Occipital lobe (tissue), 2 donors: ENCODE measurements around the gene VENTX. TPM values are rescaled to one million over a fixed set of nuclear protein-coding genes. Genes with fewer than 3 reads are reported as not detected.
A peak's percentile ranks its signal among the peaks of the same experiment; 100 is the strongest.
"Not testable (repeated sequence)": the region's sequence is repeated elsewhere in the genome, so short reads cannot be mapped to it uniquely, and the experiment has no call there.

Experiments used
- DNase-seq: peaks from one replicate; lab custom pipeline; 2025; lab: John Stamatoyannopoulos, UW
- total RNA-seq: library from RNA; depleted of rRNA; stranded (reverse); fragments of >200 nt; gene quantifications from one replicate; pipeline ENCODE4 v1.2.3, GENCODE V29; 2014

Gene VENTX
- total RNA-seq, 1 donor from 2014 or later, result not detected

DNA sequence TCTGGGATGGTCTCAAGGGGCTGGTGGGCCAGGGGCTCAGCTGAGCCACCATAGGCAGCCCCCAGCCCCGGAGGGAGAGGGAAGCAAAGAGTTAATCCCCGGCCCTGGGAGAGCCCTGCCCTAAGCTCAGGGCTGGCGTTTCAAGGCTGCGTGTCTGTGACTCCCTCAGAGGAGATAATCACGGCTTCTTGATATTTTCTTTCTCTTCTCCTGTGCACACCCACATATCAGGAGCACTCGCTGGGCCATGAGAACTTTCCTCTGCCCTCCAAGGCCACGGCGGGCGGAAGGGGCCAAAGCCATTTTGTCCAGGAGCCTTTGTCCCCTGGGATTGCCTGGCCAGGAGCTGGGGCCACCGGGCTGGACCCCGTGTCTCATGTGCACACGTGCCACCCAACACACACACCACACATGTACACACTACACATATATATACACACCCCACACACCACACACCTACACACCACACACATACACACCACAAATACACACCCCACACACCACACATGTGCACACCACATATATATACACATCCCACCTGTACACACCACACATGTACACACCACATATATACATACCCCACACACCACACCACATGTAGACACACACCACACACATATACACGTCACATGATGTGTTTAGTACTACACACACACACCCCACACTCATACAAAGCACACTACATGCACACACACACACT, 16.9 kb downstream of the VENTX start:
- no peak for DNase-seq

DNA sequence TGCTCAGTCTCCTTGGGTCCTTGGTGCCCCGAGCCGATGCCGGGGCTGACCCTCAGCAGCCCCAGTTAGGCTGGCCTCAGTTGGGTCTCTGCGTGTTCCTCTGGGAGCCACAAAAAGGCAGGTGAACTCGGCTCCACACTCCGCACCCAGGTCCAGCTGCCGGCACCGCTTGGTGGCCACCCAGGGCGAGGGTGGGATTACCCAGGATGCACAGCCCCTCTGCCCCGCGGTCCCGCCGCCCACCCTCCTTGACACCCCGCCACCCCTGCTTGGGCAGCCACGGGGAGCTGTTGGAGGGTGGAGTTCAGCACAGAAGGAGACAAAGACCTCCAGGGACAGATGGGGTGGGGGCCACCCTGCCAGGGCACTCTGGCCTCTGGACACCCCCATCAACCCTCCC, 17.7 kb downstream of the VENTX start:
- DNase-seq, result no peak

DNA sequence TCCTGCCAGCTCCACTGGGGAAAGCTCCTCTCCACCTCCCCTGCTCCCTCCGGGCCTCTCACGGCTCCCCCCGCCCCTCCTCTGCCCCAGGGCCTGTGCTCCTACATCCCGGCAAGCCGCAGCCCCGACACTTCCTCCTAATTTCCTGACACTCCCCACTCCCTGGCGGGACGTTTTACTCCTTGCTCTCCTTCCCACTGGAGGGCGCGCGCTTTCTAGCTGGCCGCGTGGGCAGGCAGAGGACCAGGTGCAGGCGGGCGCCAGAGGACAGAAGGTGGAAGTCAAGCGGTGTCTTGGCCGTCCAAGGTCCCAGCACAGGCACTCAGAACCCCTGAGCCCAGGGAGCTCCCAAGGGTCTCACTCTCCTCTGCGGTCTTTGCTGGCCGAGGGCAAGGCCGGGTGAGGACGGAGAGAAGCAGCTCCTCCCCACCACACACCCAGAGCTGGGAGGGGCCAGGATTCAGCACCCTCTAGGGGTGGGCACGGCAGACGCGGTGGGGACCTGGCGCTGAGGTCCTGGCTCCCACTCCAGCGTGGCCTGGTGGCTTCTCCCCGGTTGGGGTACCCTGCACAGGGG, 19.9 kb downstream of the VENTX start:
- no peak for DNase-seq

DNA sequence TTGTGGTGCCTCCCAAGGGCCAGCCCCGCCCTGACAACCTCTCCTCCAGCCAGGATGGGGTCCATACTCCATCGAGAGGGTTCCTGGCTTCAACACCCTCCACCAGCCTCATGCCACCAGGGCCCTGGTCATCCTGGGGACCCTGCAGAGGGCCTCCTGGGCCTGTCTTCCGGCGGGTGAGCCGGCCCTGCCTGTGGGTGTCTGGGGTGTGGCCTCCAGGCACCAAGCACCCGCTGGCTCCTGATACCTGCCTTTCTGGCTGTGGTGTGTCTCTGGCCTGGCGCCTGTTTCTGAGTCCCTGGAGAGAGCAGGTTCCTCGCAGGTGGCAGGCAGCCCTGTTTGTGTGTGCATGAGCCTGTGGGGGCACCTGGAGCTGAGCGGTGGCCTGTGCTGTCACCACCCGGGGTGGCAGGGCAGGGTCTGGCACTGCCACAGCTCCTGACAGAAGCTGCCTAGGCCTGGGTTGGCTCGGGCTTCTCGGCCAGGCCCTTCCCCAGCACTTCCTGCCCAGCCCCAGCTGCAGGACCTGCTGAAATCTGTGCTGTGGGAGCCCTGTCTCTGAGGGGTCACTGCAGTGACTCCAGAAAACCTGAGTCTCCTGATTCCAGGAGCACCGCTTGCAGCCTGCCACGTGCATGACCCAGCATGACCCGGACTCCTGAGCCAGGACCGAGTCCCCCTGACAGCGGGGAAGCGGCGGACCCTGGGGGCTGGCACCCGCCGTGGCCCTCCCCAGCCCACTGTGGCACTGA, 20.6 kb downstream of the VENTX start:
- DNase-seq, result no peak

DNA sequence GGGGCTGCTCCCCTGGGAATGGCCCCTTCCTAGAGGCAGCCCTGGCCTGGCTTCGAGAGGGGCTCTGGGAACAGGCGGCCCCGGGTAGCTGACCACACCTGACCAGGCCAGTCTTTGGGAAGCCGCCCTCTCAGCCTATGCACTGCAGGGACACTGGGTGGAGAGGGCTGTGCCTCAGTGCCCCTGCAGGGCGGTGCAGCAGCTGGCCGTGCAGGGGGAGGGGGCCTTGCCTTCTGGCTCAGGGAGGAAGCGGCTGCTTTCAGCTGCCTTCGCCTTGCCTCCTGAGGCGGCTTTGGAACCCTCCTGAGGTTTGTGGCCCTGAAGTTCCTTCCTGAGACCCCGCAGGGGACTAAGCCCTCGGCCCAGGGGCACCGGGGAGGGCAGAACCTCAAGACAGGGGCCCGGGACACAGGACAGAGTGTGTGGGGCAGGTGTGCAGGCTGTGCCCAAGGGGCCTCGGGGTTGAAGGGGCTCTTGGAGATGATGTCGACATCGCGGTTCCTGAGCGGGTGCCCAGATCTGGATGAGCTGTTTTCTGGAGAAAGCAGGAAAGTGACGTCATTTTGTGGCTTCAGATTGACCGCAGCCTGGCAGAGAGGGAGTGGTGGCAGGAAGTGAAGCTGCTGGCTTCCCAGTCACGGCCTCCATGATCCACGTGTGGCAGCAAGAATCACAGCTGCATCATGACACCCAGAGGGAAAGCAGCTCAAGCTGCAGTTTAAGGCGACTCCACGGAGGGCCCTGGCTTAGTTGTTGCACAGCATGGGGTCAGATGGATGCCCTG, 21.4 kb downstream of the VENTX start:
- peak; percentile 35 for DNase-seq

DNA sequence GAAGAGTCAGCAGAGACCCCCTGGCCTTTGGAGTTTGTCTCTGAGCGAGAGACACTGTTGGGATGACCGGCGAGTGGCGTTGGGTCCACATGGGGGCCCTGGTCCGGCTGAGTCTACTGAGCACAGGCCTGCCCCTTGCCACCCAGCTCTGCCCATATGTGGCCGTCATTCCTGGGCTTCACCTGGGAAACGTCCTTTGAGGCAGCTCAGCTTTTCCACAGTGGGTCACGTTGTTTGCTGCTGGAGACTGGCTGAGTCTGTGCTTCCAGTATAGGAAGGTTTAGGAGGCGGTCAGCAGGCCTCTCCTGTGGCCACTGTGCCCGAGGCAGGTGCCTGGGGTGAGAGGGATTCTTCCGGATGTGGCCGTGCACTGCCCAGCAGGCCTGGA, 21.9 kb downstream of the VENTX start:
- no peak for DNase-seq

DNA sequence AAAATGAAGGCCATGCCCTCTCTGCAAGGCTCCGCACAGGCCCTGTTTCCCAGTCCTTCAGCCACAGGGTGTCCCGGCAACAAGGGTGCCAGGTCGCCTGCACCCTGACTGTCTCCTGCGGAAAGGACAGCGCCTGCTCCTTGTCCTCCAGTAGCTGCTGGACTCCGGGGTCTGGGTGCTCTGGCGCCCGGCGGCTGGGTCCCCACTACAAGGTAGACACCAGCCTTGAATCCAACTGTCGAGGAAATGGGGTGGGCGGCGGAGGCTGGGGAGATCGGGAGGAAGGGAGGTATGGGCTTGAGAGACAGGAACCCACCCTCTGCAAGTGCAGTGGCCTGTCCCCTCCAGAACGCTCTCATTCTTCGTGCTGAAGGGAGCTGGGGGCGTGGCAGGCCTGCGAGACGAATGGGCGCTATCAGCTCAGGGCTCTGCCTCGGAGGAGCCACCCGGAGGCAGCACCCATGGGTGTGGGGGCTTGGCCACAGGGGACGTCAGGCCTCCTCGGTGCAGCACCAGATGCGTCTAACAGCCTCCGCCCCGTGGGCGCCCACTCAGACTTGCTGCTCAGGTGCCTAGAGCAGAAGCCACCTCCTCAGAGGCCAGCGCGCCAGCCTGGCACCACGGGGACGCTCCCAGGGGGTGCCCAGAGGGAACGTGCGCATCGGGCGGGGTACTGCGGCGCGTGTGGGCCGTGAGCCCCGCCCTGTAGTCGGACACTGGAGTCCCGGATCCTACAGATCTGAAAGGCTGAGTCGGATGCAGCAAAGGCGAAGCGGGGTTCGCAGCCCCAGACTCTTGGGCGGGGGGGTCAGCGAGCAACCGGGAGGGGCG, 23.5 kb downstream of the VENTX start:
- peak; percentile 24 for DNase-seq

DNA sequence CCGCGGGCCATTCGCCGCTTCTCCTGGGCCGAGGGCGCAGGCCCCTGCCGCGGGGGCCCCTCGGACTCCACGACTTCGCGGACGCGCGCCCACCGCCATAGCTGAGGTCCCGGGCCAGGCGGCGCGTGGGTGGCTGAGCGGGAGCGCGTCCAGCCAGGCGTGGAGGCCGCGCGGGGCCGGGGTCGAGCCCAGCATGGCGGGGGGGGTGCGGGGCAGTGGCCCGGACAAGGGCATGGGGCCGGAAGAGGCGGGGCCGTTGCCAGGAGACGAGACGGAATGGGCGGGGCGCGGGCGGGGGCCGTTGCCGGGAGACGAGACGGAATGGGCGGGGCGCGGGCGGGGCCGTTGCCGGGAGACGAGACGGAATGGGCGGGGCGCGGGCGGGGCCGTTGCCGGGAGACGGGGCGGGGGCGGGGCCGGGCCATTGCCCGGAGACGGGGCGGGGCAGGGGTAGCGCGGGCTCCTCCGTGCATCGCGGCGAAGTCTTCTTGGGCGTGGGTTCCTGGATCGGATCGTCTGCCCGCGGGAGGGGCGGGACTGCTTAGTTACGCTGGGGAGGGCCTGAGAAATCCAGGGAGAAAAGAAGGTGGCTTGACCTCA, 24.2 kb downstream of the VENTX start:
- DNase-seq, result peak; percentile 67

DNA sequence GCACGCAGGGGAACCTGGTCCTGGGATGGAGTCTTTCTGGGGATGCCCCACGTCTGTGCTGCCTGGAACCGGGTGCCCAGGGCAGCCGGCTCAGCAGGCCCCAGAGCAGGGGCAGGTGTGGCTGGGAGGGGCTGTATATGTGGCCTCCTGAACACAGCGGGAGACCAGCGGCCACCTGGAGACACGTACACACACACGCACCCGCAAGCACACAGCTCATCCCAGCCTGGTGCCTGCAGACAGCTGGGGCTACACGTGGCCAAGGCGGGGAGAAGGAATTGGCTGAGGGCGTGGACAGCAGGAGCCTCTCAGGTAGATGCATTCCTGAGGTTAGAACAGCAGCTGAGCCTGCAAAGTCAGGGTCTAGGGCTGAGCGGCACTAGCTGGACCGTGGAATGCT, 25.0 kb downstream of the VENTX start:
- DNase-seq, result no peak

DNA sequence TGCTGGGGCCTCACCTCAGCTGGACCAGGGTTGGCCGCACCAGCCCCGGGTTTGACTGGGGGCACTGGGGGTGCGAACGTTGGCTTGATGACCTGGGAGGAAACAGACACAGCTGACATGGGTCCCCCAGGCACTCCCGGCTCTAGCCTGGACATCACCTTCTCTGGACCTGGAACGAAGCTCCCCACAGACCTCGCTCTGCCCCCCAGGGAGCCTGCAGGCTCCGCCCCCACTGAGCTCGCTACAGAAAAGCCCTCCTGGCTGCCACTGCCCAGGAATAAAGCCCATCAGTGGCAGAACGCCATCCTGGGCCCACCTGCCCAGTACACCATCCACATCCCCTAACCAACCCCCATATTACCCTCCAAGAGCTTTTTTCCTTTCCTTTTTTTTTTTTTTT, 26.0 kb downstream of the VENTX start:
- no peak for DNase-seq

DNA sequence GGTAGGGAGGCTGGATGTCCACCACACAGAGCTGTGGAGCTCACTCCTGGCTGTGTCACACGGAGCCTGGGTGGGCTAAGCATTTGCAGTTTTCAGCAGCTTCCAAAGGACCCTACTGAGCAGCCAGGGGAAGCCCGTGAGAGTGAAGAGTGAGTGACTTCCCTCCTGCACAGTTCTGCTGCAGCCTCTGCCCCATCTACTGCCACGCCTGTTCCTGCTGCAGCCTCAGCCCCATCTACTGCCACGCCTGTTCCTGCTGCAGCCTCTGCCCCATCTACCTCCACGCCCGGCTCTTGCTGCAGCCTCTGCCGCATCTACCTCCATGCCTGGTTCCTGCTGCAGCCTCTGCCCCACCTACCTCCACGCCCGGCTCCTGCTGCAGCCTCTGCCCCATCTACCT, 26.8 kb downstream of the VENTX start:
- DNase-seq, result no peak

DNA sequence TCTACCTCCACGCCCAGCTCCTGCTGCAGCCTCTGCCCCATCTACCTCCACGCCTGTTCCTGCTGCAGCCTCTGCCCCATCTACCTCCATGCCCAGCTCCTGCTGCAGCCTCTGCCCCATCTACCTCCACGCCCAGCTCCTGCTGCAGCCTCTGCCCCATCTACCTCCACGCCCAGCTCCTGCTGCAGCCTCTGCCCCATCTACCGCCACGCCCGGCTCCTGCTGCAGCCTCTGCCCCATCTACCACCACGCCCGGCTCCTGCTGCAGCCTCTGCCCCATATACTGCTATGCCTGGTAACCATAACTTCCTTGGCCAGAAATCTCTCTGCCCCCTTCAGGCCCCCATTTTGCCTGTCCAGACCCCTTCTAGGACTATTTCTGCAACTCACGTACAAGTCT, 27.4 kb downstream of the VENTX start:
- DNase-seq, result not testable (repeated sequence)

DNA sequence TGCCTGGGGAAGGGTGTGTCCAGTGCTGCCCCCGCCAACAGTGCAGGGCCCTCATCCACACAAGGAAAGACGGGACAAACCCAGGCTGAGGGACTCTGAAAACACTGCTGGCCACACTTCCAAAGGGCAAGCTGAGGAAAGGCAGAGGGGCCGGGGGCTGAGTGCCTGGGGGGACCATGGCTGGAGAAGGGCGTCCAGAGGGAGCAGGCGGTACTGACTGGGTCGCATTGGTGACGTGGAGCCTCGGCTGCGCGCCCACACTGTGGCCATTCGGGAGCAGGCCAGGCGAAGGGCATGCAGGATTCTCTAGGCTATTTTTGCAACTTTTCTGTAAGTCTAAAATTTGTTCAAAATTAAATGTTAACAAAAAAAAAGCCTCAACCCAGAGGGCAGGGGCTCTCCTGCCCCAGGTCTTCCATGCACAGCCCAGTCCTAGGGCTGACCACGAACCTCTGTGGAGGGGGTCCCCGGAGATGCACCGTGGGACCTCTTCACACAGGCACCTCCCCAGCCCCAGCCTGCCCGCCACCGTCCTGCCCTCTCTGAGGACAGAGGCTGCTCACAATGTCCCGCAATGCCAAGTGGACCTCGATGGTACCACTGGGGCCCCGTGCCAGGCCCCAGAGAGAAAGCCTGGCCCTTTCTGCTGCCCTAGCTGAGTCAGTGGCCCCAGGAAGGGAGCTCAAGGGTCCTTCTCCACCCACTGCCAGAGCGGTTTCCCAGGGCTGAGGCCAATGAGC, 28.6 kb downstream of the VENTX start:
- DNase-seq, result no peak

DNA sequence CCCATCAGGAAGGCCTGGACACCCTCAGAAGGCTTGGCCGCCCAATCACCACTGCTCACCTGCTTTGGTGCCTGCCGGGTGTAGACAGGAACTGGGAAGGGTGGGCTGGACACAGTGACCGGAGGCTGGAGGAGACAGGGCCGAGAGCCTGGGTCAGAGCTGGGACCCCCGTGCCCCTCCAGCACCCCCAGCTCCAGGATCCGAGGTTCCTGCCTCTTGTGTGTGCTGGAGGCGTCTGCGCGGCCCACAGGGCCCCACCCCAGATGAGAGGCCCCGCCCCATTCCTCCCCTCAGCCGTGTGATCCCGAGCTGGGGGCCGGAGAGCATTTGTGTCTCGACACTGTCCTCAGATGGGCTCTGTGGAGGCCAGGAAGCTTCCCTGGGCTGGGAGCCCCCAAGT, 29.6 kb downstream of the VENTX start:
- no peak for DNase-seq

DNA sequence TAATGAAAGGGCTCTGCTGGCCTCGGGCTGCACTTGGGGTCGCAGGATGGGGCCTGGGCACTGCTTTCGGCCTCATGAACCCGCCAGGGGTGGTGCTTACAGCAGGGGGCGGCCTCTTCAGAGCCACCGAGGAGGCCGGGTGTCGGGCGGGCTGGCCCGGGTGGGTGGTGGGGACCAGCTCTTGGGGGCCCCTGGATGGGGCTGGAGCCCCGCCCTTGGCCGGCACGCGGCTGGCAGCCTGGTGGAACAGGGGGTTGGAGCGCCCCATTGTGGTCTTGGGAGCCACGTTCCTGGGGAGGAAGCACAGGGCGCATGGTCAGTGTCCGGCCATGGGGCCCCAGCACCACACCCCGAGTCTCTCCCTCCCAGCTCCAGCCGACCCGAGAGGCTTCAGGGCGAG, 30.2 kb downstream of the VENTX start:
- DNase-seq, result no peak

DNA sequence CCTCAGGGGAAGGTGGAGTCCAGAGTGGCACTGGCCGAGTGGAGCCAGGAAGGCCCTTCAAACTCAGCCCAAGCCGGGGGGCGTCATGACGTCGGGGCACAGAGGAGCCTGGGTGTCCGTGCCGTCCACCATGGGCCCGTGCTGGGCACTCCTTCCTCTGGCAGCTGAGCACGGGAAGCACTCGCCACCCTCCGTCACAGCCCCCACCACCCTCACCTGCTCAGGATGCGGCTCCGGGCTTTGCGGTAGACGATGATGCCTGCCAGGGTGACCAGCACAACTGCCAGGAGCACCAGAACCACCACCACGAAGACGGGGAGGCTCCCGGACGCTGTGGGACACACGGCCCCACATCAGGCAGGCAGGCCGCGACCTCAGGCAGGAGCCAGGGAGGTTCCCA, 30.9 kb downstream of the VENTX start:
- DNase-seq, result no peak

DNA sequence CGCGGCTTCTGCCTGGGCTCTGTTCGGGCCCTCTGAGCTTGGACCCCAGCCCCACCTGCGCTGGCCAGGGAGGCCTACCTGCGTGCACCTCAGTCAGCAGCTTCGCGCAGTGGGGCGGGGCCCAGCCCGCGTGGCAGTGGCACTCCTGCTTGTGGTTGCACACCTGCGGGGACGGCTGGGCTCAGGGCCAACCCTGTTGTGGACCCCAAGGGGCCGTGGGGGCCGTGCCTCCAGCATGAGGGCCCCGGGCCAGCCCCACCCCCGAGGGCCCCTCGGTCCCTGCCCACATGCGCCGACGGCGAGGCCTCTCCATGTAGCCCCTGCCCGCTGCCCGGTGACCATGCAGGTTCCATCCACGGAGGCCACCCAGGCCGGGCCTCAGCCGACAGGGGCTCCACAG, 31.7 kb downstream of the VENTX start:
- DNase-seq, result no peak

DNA sequence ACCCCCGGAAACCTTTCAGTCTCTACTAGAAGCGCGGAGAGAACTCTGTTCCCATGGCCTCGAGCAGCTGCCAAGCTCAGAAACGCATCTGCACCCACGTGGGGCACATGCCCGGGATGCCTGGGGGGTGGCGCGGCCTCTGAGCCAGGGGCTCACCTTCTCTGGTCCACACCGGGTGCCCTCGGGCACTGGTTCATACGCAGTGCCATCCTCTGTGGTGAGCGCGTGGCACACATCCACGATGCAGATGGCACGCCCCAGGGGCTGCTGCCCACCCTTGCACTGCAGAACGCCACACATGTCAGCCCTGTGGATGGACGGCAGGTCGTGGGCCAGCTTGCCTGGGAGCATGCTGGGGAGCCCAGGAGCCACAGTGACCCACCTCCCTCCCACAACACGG, 32.5 kb downstream of the VENTX start:
- no peak for DNase-seq

DNA sequence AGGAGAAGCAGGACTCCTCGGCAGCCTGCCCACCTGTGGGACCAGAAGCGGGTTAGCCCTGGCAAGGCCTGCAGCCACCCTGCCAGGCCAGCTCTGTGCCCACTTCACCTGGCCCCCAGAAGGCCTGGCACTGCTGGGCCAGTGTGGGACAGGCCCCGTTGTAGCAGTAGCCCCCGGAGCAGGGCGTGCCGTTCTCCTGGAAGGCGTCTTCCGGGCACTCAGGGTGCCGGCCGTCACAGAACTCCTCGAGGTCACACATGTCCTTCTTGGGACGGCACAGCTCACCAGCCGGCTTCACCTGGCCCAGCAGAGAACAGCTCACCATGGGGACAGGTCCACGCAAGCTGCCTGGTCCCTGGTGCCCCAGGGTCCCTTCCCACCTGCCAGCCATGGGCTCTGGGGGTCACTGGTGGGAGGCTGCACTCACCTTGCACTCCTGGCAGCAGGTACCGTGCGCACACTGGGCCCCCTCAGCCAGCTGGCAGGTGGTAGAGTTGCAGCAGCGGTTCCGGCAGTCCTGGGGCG, 33.2 kb downstream of the VENTX start:
- no peak for DNase-seq
